Amniotic epithelial cell (primary cell): Measurements from ENCODE around the gene ASXL1.

ENCODE experiments used
- DNase-seq: peaks from one replicate; pipeline ENCODE4 v3.0.0-alpha.2; 2010; ENCODE audit warnings: low read depth

Gene ASXL1

DNA sequence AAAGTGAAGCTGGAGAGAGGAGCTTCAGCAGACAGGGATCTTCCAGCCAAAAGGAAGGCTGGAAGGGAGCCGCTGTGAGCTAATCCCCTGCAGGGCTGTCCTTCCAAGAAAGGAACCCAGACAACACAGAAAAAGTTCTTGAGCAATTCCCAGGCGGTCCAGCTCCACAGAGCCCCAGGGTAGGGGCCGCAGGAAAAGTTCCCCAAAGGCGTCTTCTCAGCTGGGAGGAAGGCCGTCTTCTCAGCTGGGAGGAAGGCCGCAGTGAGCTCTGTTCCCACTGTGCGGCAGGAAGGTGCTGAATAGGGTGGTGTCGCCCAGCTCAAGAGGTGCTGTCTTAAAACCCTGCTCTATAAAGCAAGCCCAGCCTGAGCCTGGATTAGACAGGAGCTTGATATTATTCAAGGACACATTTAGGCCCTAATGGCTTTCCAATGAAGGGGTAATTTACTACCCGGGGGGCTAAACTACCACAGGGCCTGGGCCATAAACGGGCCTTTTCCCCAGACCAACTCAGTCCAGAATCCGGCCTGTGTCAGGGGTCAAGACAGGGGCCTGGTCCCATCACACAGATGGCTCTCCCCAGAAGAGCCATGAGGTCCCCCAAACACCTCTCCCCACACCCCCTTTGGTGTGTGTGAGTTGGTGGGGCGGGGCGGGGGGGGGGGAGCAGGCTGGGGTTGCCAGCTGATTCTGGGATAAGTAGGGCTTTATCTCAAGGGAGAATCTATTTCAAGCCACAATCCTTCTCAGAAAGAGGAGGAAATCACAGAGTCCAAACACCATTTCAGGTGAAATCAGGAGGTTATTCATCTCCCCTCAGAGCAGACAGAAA, 123.4 kb downstream of the ASXL1 start:
- no peak for DNase-seq

- DNase-seq = no peak
Observed at GRCh38 chr20:32482143-32482441, 124.0 kb downstream of the ASXL1 start.

DNA sequence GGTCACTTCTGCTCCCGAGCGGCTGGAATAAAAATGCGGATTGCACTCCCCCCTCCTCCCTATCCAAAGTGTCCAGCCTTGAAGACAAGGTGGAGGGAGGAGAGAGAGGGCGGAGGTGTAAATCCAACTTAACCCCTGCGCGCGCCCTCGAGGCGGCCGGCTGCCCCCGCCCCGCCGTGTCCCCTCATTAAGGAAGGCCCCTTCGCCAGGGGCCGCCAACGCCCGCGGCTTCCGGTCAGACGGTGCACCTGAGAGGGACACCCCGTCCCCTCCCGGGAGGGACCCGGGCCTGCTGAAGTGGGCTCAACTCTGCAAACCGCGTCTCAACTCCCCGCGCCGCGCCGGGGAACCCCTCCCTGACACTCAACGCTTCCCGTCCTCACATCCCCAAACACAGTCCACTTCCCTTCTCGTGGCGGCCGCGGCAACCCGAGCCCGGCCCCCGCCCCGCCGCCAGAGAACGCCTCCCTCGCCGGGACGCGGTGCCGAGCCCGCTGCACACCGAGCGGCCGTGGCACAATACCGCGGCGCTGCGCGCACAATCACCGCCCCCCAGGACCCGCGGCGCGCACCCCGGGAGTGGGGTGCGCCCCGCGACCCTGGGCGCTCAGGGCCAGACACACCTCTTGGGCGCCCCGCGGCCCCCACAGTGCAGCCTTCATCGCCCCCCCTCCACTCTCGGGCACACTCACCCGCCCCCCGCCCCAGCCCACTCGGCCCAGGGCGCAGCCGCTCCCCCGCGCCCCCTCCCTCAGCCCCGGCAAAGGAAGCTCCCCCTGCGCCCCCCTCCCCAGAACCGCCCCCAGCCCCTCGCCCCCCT, 124.5 kb downstream of the ASXL1 start:
- no peak for DNase-seq

DNA sequence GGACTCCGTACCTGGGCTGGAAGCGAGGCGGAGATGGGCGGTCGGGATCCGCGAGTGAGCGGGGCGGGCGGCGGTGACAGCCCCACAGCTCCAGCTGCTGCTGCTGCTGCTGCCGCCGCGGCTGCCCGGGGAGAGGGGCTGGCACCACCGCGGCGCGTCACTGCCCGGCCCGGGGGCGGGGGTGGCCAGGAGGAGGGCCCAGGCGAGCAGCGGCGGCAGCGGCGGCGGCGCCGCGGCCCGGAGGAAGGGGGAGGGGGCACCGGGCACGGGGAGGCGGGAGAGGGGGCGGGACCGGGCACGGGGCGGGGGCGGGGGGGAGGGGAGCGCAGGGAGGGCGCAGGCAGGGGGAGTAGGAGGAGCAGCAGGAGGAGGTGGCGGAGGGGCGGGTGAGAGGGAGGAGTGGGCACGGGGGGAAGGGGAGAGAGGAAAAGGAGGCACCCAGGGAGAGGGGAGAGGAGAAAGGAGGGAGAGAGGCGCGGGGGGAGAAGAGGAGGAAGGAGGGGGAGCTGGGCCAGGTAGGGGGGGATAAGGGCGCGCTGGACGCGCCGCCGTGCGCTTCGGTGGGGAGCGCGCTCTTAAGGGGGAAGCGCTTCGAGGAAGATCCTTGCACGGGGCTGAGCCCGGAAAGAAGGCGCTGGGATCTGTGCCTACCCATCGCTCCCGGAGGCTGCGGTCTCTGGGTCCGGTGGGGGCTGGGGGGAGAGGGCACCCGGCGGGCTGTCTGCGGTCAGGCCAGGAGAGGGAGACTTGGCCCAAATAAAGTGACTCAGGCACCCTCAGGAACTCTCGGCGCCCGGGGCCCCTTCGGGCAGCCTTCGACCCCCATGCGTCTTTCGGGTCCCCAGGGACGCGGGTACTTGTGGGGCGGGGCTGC, 125.5 kb downstream of the ASXL1 start:
- DNase-seq = peak; percentile 84

DNA sequence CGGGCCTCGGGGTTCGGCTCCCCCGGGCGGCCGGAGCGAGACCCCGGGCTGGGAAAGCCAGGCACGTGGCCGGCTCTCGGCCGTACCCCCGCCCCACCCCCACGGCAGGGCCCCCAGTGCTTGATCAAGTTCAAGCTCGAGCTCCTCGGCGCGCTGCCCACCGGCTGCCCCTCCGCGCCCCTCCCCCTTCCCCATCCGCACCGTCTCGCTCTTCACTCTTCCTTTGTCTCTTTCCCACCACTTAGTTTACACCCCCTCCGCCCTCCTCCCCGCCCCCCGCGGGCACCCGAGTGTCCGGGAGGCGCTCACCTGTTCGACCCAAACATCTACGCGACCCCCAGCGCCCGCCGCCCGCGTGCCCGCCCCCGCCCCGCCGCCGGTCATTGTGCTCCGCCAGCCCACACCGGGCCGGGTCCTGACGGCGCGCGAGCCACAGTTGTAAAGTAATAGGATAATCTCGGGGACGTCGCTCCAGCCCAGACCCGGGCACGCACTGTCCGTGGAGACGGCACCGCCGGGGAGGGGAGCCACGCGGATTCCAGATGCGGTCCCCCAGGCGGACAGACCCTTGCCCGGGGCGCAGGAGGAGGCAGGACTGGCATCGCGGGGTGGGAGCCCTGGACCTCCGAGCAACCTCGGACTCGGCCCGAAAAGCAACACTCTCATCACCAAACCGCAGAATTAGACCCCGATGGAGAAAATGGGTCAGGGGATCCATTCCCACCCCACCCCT, 126.3 kb downstream of the ASXL1 start:
- no peak for DNase-seq

DNA sequence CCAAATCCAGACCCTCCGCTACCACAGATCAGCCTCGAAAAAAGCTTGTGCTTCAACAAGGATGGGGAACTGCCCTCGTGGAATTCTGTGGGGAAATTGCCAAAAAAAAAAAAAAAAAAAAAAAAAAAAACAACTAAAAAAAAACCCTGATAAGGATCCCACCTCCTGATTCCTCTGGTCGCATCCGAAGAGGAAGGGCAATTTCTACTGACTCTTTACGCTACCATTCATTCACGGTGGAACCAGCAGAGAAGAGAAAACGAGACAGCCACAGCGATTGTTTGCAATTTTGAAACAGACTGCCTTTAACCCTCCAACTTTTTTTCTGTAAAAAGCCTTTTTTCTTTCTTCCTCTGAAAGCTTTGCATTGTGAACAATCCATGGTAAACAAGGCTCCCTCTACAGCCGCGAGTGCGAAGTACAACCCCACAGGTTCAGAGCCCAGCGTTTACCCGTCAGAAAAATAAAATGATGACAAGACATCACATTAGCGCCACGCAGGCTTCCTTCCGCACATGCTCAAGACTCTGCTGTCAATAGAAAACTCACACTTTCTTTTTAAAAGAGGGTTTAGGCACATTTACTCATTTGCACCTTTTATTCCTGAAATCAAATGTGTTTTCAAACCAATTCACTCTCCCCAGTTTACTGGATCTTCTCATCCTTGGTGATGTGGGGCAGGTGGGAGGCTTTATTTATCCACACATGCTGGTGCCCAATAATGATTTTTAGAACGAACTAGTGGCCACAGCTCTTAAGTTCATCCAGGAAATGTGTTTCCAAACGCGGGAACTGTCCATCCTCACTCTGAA, 127.0 kb downstream of the ASXL1 start:
- DNase-seq = peak; percentile 82

DNA sequence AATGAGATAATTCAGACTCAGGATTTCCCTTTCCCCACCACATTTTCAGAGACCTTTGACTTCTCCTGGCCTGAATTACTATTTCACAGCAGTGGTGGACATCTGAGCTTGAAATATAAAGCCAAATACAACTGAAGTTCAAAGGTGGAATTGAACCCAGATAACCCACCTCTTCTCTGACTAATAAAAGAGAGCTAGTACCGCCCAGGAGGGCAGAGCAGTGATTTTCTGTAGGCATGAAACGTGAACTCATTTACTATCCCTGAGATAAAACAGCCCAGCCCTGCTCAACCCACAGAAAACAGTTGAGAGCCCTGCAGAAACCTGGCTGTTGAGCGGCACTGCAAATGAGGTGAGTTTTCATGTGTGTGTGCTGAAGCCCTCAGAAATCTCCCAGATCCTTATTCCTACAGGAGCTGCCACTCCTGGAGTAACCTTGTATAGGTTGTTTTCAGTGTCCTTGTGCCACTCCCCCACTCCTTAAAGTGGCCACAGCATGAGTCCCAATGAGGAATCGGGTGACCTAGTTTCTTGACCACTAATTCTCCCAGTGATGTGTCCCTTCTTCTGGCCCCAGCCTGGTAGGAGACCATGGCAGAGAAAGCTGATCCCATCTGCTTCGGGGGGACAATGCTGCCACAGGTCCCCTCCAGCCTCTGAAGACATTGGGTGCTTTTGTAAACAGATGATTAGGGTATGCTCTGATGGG, 127.8 kb downstream of the ASXL1 start:
- DNase-seq = no peak

DNA sequence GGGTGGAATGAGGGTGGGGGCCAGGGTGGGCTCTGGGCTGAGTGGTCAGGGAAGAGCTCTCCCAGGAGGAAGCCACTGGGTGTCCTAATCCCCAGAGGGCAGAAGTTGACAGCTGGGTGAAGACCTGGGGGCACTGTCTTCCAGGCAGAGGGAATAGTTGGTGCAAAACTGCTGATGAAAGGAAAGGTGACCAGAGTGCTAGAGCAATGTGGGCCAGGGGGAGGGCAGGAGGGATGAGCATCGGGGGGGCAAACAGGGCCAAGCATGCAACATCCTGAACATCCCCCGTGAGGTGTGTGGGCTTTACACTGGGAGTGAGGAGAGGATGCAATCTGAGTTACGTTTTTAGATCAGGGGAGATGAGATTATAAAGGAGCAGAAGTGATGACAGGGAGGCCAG, 129.2 kb downstream of the ASXL1 start:
- DNase-seq = no peak

GRCh38 chr20:32488066-32488838, 130.1 kb downstream of the ASXL1 start:
- no peak for DNase-seq
